WTC11 (cell line): ENCODE measurements around the gene UVRAG. TPM values are rescaled to one million over a fixed set of nuclear protein-coding genes. Genes with fewer than 3 reads are reported as not detected.

Experiments used
- ATAC-seq: fragments of 200-7000 bp; cut with Tn5 transposase; 2 replicates; pipeline ENCODE4 v1.10.0; 2021; ENCODE audit warnings: mild to moderate bottlenecking, moderate library complexity
- CTCF ChIA-PET: fragments of 300-600 bp; sonication (Branson Sonifier 250); formaldehyde crosslinking; loops from one replicate; lab custom pipeline; 2021; ENCODE audit warnings: antibody characterized with exemption; lab: Charles Lee
- POLR2A ChIA-PET: fragments of 350-600 bp; sonication (Branson Sonifier 250); formaldehyde crosslinking; loops from one replicate; lab custom pipeline; 2021; ENCODE audit warnings: antibody characterized with exemption; lab: Charles Lee
- DNase-seq: peaks from one replicate; pipeline ENCODE4 v3.0.0; 2021; ENCODE audit warnings: low spot score
- H3K27ac Mint-ChIP-seq: 2 replicates; pipeline ENCODE4 v1.8.0; 2021; ENCODE audit warnings: mixed read lengths
- H3K27me3 Mint-ChIP-seq: 2 replicates; pipeline ENCODE4 v1.8.0; 2021; ENCODE audit warnings: low read depth, mild to moderate bottlenecking, moderate library complexity, mixed read lengths
- H3K36me3 Mint-ChIP-seq: 2 replicates; pipeline ENCODE4 v1.8.0; 2021; ENCODE audit warnings: mixed read lengths
- H3K4me1 Mint-ChIP-seq: 2 replicates; pipeline ENCODE4 v1.8.0; 2022; ENCODE audit warnings: mixed read lengths
- H3K4me3 Mint-ChIP-seq: 2 replicates; pipeline ENCODE4 v1.8.0; 2021; ENCODE audit warnings: mild to moderate bottlenecking, moderate library complexity, mixed read lengths
- H3K9me3 Mint-ChIP-seq: 2 replicates; pipeline ENCODE4 v1.8.0; 2021; ENCODE audit warnings: mixed read lengths
- ERG ChIP-seq: fragments of 250-450 bp; sonication (Bioruptor Pico); IDR thresholded peaks from 2 replicates; pipeline ENCODE4 v1.8.0; 2021; ENCODE audit warnings: mild to moderate bottlenecking
- GABPB1 ChIP-seq: sonication (generic); formaldehyde crosslinking; IDR thresholded peaks from 2 replicates; pipeline ENCODE4 v1.8.1; 2023; ENCODE audit warnings: mild to moderate bottlenecking, missing genetic modification reagents
- HMGXB4 ChIP-seq: sonication (generic); formaldehyde crosslinking; IDR thresholded peaks from 2 replicates; pipeline ENCODE4 v1.8.1; 2023; ENCODE audit warnings: mild to moderate bottlenecking, moderate library complexity, missing genetic modification reagents
- JAZF1 ChIP-seq: fragments of 250-450 bp; sonication (Bioruptor Pico); IDR thresholded peaks from 2 replicates; pipeline ENCODE4 v1.9.0; 2021; ENCODE audit warnings: moderate library complexity, mild to moderate bottlenecking, inconsistent platforms
- NFE2L1 ChIP-seq: sonication (generic); formaldehyde crosslinking; IDR thresholded peaks from 2 replicates; pipeline ENCODE4 v1.8.1; 2023; ENCODE audit warnings: missing genetic modification reagents
- NR3C1 ChIP-seq: sonication (generic); formaldehyde crosslinking; conservative IDR thresholded peaks from 2 replicates; pipeline ENCODE4 v1.8.1; 2023; ENCODE audit warnings: low read depth, mild to moderate bottlenecking, missing genetic modification reagents
- SMAD3 ChIP-seq: sonication (generic); formaldehyde crosslinking; IDR thresholded peaks from 2 replicates; pipeline ENCODE4 v1.8.0; 2022; ENCODE audit warnings: missing genetic modification reagents, mild to moderate bottlenecking, borderline replicate concordance
- SOX15 ChIP-seq: fragments of 250-450 bp; sonication (Bioruptor Pico); IDR thresholded peaks from 2 replicates; pipeline ENCODE4 v1.9.0; 2021; ENCODE audit warnings: mild to moderate bottlenecking
- TCF7 ChIP-seq: sonication (generic); formaldehyde crosslinking; IDR thresholded peaks from 2 replicates; pipeline ENCODE4 v1.8.0; 2022; ENCODE audit warnings: mild to moderate bottlenecking, low read depth, missing genetic modification reagents, moderate library complexity
- ZNF263 ChIP-seq: sonication (generic); formaldehyde crosslinking; IDR thresholded peaks from 2 replicates; pipeline ENCODE4 v1.8.1; 2022; ENCODE audit warnings: low read depth, mild to moderate bottlenecking, moderate library complexity, missing genetic modification reagents
- ZNF396 ChIP-seq: fragments of 250-450 bp; sonication (Bioruptor Pico); IDR thresholded peaks from 2 replicates; pipeline ENCODE4 v1.8.0; 2021; ENCODE audit warnings: mild to moderate bottlenecking, moderate library complexity, borderline replicate concordance
- ZNF416 ChIP-seq: fragments of 250-450 bp; sonication (Bioruptor Pico); IDR thresholded peaks from 2 replicates; pipeline ENCODE4 v1.9.0; 2021; ENCODE audit warnings: mild to moderate bottlenecking, inconsistent platforms
- ZNF512 ChIP-seq: sonication (generic); formaldehyde crosslinking; IDR thresholded peaks from 2 replicates; pipeline ENCODE4 v1.8.1; 2022; ENCODE audit warnings: missing genetic modification reagents, borderline replicate concordance
- total RNA-seq: library from RNA; stranded (reverse); gene quantifications from 3 replicates; pipeline ENCODE4 v1.2.3, GENCODE V29; 2021
- TF ChIP-seq, protein P1 (sequence below): sonication (generic); formaldehyde crosslinking; conservative IDR thresholded peaks from 2 replicates; pipeline ENCODE4 v1.8.1; 2022; ENCODE audit warnings: mild to moderate bottlenecking, missing genetic modification reagents
- TF ChIP-seq, protein P2 (sequence below): fragments of 250-450 bp; sonication (Bioruptor Pico); IDR thresholded peaks from 2 replicates; pipeline ENCODE4 v1.9.0; 2021; ENCODE audit warnings: mild to moderate bottlenecking
- TF ChIP-seq, protein P3 (sequence below): sonication (generic); formaldehyde crosslinking; IDR thresholded peaks from 2 replicates; pipeline ENCODE4 v1.8.1; 2023; ENCODE audit warnings: mild to moderate bottlenecking, missing genetic modification reagents, moderate library complexity
- TF ChIP-seq, protein P4 (sequence below): sonication (generic); formaldehyde crosslinking; IDR thresholded peaks from 2 replicates; pipeline ENCODE4 v1.8.1; 2022; ENCODE audit warnings: low read depth, missing genetic modification reagents, borderline replicate concordance
- TF ChIP-seq, protein P5 (sequence below): sonication (generic); formaldehyde crosslinking; IDR thresholded peaks from 2 replicates; pipeline ENCODE4 v1.8.0; 2023; ENCODE audit warnings: mild to moderate bottlenecking, missing genetic modification reagents

The UVRAG gene
- total RNA-seq, 1 experiment from 2014 or later = 14.5 TPM

- Mint-ChIP-seq H3K27ac (no peak overlapping the region; the same call in 1 of the 2 replicates), H3K4me3 (no peak overlapping the region), H3K9me3 (no peaks in the 10 kb centered on the region), H3K4me1 (no peaks in the 10 kb centered on the region), H3K27me3 (no peaks in the 10 kb centered on the region), H3K36me3 (no peaks in the 10 kb centered on the region)
- ChIA-PET POLR2A (no interaction called here), CTCF (interaction anchor here (1.0 to 1.6 kb wide), 3 partner anchors 15 to 86 kb away, joined by 3 read pairs; no protein-coding TSS in a partner anchor)
- ATAC-seq (no peak), DNase-seq (no peak)
- TF ChIP-seq, protein P1, sequence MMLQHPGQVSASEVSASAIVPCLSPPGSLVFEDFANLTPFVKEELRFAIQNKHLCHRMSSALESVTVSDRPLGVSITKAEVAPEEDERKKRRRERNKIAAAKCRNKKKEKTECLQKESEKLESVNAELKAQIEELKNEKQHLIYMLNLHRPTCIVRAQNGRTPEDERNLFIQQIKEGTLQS = no peak
- TF ChIP-seq NR3C1 = no peak
- TF ChIP-seq ZNF416 (CRISPR knock-in tag) = no peak
- no peak for TF ChIP-seq ERG (CRISPR knock-in tag)
- TF ChIP-seq TCF7 (CRISPR knock-in tag) = no peak
- TF ChIP-seq, protein P2, sequence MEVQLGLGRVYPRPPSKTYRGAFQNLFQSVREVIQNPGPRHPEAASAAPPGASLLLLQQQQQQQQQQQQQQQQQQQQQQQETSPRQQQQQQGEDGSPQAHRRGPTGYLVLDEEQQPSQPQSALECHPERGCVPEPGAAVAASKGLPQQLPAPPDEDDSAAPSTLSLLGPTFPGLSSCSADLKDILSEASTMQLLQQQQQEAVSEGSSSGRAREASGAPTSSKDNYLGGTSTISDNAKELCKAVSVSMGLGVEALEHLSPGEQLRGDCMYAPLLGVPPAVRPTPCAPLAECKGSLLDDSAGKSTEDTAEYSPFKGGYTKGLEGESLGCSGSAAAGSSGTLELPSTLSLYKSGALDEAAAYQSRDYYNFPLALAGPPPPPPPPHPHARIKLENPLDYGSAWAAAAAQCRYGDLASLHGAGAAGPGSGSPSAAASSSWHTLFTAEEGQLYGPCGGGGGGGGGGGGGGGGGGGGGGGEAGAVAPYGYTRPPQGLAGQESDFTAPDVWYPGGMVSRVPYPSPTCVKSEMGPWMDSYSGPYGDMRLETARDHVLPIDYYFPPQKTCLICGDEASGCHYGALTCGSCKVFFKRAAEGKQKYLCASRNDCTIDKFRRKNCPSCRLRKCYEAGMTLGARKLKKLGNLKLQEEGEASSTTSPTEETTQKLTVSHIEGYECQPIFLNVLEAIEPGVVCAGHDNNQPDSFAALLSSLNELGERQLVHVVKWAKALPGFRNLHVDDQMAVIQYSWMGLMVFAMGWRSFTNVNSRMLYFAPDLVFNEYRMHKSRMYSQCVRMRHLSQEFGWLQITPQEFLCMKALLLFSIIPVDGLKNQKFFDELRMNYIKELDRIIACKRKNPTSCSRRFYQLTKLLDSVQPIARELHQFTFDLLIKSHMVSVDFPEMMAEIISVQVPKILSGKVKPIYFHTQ (CRISPR knock-in tag) = no peak
- no peak for TF ChIP-seq ZNF263 (CRISPR knock-in tag)
- TF ChIP-seq, protein P3, sequence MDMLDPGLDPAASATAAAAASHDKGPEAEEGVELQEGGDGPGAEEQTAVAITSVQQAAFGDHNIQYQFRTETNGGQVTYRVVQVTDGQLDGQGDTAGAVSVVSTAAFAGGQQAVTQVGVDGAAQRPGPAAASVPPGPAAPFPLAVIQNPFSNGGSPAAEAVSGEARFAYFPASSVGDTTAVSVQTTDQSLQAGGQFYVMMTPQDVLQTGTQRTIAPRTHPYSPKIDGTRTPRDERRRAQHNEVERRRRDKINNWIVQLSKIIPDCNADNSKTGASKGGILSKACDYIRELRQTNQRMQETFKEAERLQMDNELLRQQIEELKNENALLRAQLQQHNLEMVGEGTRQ (CRISPR knock-in tag) = no peak
- TF ChIP-seq JAZF1 (CRISPR knock-in tag) = no peak
- TF ChIP-seq ZNF396 (CRISPR knock-in tag) = no peak
- no peak for TF ChIP-seq NFE2L1
- TF ChIP-seq, protein P4, sequence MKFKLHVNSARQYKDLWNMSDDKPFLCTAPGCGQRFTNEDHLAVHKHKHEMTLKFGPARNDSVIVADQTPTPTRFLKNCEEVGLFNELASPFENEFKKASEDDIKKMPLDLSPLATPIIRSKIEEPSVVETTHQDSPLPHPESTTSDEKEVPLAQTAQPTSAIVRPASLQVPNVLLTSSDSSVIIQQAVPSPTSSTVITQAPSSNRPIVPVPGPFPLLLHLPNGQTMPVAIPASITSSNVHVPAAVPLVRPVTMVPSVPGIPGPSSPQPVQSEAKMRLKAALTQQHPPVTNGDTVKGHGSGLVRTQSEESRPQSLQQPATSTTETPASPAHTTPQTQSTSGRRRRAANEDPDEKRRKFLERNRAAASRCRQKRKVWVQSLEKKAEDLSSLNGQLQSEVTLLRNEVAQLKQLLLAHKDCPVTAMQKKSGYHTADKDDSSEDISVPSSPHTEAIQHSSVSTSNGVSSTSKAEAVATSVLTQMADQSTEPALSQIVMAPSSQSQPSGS = no peak
- no peak for TF ChIP-seq GABPB1 (CRISPR knock-in tag)
- TF ChIP-seq ZNF512 = no peak
Observed at GRCh38 chr11:75792127-75792731, 22.8 kb upstream of the UVRAG start.

DNA sequence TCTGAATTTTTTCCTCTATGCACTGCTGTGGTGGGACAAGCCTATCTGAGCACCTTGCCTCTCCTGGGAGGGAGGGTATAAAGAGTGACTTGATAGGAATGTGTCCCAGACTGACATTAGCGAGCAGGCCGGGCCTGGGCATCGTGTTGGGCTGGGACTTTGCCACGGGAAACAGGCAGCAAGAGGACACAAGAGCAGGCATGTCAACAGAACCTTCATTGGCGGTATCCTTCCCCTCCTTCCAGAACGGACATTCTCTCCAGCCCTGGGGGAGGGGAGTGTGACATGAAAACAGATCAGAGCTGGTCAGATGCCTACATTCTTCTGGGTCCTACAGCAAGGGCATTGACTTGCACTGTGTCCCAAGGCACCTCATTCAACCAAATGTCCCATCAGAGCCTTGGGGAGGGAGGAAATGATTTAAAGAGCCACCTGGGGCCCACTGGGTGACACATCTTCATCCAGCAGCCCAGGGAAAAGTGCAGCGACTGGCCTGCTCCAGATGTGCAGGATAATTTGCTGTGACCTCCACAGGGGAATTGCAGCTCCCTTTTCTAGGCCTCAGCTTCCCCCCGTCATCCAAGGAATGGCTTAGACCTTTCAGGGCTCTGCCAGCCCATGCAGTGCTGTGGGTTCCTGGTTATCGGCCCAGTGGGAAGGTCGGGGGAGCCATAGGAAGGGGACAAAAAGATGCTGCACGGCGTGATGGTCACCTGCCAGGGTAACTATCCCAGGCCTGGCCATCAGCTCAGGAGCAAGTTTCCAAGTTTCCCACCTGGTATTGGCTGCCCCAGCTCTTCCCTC is 21.8 kb upstream of the UVRAG start:
- DNase-seq (no peak), ATAC-seq (no peak)
- POLR2A ChIA-PET = no interaction called here
- Mint-ChIP-seq H3K9me3 (no peaks in the 10 kb centered on the region), H3K4me1 (no peaks in the 10 kb centered on the region), H3K4me3 (no peak overlapping the region), H3K36me3 (no peaks in the 10 kb centered on the region), H3K27ac (no peak overlapping the region), H3K27me3 (no peaks in the 10 kb centered on the region)
- CTCF ChIA-PET = interaction anchor here (1.0 to 1.6 kb wide), 7 partner anchors 10 to 87 kb away, joined by 3 to 5 read pairs (median 3); no protein-coding TSS in a partner anchor
- TF ChIP-seq, protein P5, sequence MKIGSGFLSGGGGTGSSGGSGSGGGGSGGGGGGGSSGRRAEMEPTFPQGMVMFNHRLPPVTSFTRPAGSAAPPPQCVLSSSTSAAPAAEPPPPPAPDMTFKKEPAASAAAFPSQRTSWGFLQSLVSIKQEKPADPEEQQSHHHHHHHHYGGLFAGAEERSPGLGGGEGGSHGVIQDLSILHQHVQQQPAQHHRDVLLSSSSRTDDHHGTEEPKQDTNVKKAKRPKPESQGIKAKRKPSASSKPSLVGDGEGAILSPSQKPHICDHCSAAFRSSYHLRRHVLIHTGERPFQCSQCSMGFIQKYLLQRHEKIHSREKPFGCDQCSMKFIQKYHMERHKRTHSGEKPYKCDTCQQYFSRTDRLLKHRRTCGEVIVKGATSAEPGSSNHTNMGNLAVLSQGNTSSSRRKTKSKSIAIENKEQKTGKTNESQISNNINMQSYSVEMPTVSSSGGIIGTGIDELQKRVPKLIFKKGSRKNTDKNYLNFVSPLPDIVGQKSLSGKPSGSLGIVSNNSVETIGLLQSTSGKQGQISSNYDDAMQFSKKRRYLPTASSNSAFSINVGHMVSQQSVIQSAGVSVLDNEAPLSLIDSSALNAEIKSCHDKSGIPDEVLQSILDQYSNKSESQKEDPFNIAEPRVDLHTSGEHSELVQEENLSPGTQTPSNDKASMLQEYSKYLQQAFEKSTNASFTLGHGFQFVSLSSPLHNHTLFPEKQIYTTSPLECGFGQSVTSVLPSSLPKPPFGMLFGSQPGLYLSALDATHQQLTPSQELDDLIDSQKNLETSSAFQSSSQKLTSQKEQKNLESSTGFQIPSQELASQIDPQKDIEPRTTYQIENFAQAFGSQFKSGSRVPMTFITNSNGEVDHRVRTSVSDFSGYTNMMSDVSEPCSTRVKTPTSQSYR = no peak
- TF ChIP-seq, protein P4 = no peak
- TF ChIP-seq SOX15 (CRISPR knock-in tag) (no peak), JAZF1 (CRISPR knock-in tag) (no peak), HMGXB4 (CRISPR knock-in tag) (no peak), SMAD3 (CRISPR knock-in tag) (no peak)
